HCT116 (cell line): ENCODE results near the gene MGST3. TPM values are rescaled to one million over a fixed set of nuclear protein-coding genes. Genes with fewer than 3 reads are reported as not detected.

ENCODE experiments used
- ATAC-seq: fragments of 200-7000 bp; cut with Tn5 transposase; 2 replicates; pipeline ENCODE4 v1.9.1; 2020; ENCODE audit warnings: mild to moderate bottlenecking, moderate library complexity
- BruUV-seq: library from RNA; stranded (reverse); fragments of 400-500 nt; replicated peaks from 2 replicates; lab custom pipeline; 2021; lab: Mats Ljungman, UMichigan
- CTCF ChIA-PET: fragments of 300-600 bp; sonication (Branson Sonifier 250); formaldehyde crosslinking; loops from one replicate; lab custom pipeline; 2021; ENCODE audit warnings: antibody characterized with exemption; lab: Charles Lee
- POLR2A ChIA-PET: fragments of 300-600, 350-600 bp; sonication (Branson Sonifier 250); formaldehyde crosslinking; loops from one replicate; lab custom pipeline; 2021; ENCODE audit warnings: antibody characterized with exemption; lab: Charles Lee
- RAD21 ChIA-PET, 2 experiments: fragments of 300-600 bp; sonication (Branson Sonifier 250); formaldehyde crosslinking; loops; one replicate each; lab custom pipeline; 2023; ENCODE audit warnings: low total read pairs in 2 of 2; ENCODE audit not compliant: uncharacterized antibody in 2 of 2, unreplicated experiment in 2 of 2, low non-redundant PET in 1 of 2; lab: Charles Lee
- DNase-seq: peaks from one replicate; pipeline ENCODE4 v3.0.0-alpha.2; 2010; ENCODE audit warnings: low read depth, low spot score
- H2AFZ ChIP-seq: fragments of 200-600 bp; shearing (Covaris generic), sonication (generic); 2 replicates; pipeline ENCODE4 v1.6.1; 2017; ENCODE audit warnings: low read depth, mixed run types, mixed read lengths, antibody characterized with exemption, low read length; ENCODE audit not compliant: poor library complexity, severe bottlenecking
- H3K27ac ChIP-seq: 2 replicates; pipeline ENCODE4 v1.5.1; 2012; ENCODE audit warnings: low read depth, low read length
- H3K27me3 ChIP-seq: fragments of 200-600 bp; sonication (generic); 2 replicates; pipeline ENCODE4 v1.6.1; 2016; ENCODE audit warnings: mixed run types, low read length, mixed read lengths; ENCODE audit not compliant: insufficient read depth
- H3K36me3 ChIP-seq, 2 experiments: fragments of 200-500 bp in 1 of 2; fragments of 200-600 bp in 1 of 2; sonication (Bioruptor generic) in 1 of 2; sonication (generic) in 1 of 2; 2 replicates each; pipeline versions ENCODE4 v1.5.1 to v1.6.1; 2014 to 2016; ENCODE audit warnings: low read length in 2 of 2, inconsistent platforms in 1 of 2, mixed read lengths in 1 of 2, mixed run types in 1 of 2; ENCODE audit not compliant: insufficient read depth in 2 of 2, control insufficient read depth in 1 of 2
- H3K4me1 ChIP-seq, 2 experiments: fragments of 200-600 bp in 1 of 2; sonication (generic) in 1 of 2; 2 replicates each; pipeline versions ENCODE4 v1.5.1 to v1.6.1; 2012 to 2017; ENCODE audit warnings: low read length in 2 of 2, inconsistent platforms in 1 of 2, mild to moderate bottlenecking in 1 of 2, mixed read lengths in 1 of 2, mixed run types in 1 of 2, moderate library complexity in 1 of 2; ENCODE audit not compliant: insufficient read depth in 2 of 2, control insufficient read depth in 1 of 2
- H3K4me2 ChIP-seq: fragments of 200-600 bp; sonication (generic); 2 replicates; pipeline ENCODE4 v1.6.1; 2017; ENCODE audit warnings: mixed run types, low read length, mixed read lengths
- H3K4me3 ChIP-seq, 2 experiments: fragments of 200-600 bp in 1 of 2; sonication (generic) in 1 of 2; replicated peaks in 1 of 2; 2 replicates each; pipeline ENCODE4 v1.5.1; 2011 to 2016; ENCODE audit warnings: low read length in 2 of 2, control low read depth in 1 of 2, low read depth in 1 of 2, mild to moderate bottlenecking in 1 of 2, mixed read lengths in 1 of 2, mixed run types in 1 of 2
- H3K79me2 ChIP-seq: fragments of 200-600 bp; sonication (generic); 2 replicates; pipeline ENCODE4 v1.6.1; 2017; ENCODE audit warnings: mild to moderate bottlenecking, mixed run types, low read length, moderate library complexity, mixed read lengths; ENCODE audit not compliant: insufficient read depth
- H3K9ac ChIP-seq: fragments of 200-600 bp; sonication (generic); 2 replicates; pipeline ENCODE4 v1.6.1; 2016; ENCODE audit warnings: low read length, mixed read lengths
- H3K9me2 ChIP-seq: fragments of 200-600 bp; sonication (generic), shearing (Covaris generic); 2 replicates; pipeline ENCODE4 v1.6.1; 2017; ENCODE audit warnings: mixed run types, mild to moderate bottlenecking, moderate library complexity; ENCODE audit not compliant: insufficient read depth
- H3K9me3 ChIP-seq, 2 experiments: fragments of 200-500 bp in 1 of 2; fragments of 200-600 bp in 1 of 2; sonication (Bioruptor generic) in 1 of 2; sonication (generic) in 1 of 2; 2 replicates each; pipeline ENCODE4 v1.6.1; 2014 to 2017; ENCODE audit warnings: low read length in 2 of 2, mixed read lengths in 2 of 2, inconsistent platforms in 1 of 2, low read depth in 1 of 2, mild to moderate bottlenecking in 1 of 2, mixed run types in 1 of 2, moderate library complexity in 1 of 2; ENCODE audit not compliant: control insufficient read depth in 1 of 2, insufficient read depth in 1 of 2
- H4K20me1 ChIP-seq: fragments of 200-600 bp; sonication (generic), shearing (Covaris generic); 2 replicates; pipeline ENCODE4 v1.6.1; 2017; ENCODE audit warnings: mixed run types, mild to moderate bottlenecking, moderate library complexity; ENCODE audit not compliant: insufficient read depth
- CEBPB ChIP-seq: IDR thresholded peaks from 2 replicates; pipeline ENCODE4 v1.6.1; 2012; ENCODE audit warnings: low read depth
- EZH2 ChIP-seq: fragments of 200-600 bp; sonication (generic); IDR thresholded peaks from 2 replicates; pipeline ENCODE4 v1.6.1; 2017; ENCODE audit warnings: antibody characterized with exemption, mixed run types
- SRF ChIP-seq: IDR thresholded peaks from 2 replicates; pipeline ENCODE4 v1.6.1; 2012; ENCODE audit warnings: low read depth
- ZNF274 ChIP-seq: fragments of 200-500 bp; sonication (Bioruptor generic); IDR thresholded peaks from 2 replicates; pipeline ENCODE4 v1.6.1; 2014; ENCODE audit warnings: mild to moderate bottlenecking, low read depth, low read length, inconsistent platforms
- intact Hi-C: fragments of 100-400 bp; cut with micrococcal nuclease; formaldehyde crosslinking; loops from 2 replicates; pipeline ENCODE4 v1.10.0; 2022
- total RNA-seq: library from RNA; stranded (reverse); gene quantifications from one replicate; pipeline ENCODE4 v1.2.1, GENCODE V29; 2021; ENCODE audit not compliant: unreplicated experiment
- TF ChIP-seq, protein P1 (sequence below): IDR thresholded peaks from 2 replicates; pipeline ENCODE4 v1.6.1; 2012; ENCODE audit warnings: low read depth
- TF ChIP-seq, protein P2 (sequence below): IDR thresholded peaks from 2 replicates; pipeline ENCODE4 v1.6.1; 2012
- TF ChIP-seq, protein P3 (sequence below): IDR thresholded peaks from 2 replicates; pipeline ENCODE4 v1.6.1; 2011; ENCODE audit warnings: mild to moderate bottlenecking, low read length, moderate library complexity; ENCODE audit not compliant: insufficient replicate concordance; ENCODE audit errors: extremely low read depth

The MGST3 gene
- total RNA-seq, 1 experiment from 2014 or later = 93.7 TPM

DNA sequence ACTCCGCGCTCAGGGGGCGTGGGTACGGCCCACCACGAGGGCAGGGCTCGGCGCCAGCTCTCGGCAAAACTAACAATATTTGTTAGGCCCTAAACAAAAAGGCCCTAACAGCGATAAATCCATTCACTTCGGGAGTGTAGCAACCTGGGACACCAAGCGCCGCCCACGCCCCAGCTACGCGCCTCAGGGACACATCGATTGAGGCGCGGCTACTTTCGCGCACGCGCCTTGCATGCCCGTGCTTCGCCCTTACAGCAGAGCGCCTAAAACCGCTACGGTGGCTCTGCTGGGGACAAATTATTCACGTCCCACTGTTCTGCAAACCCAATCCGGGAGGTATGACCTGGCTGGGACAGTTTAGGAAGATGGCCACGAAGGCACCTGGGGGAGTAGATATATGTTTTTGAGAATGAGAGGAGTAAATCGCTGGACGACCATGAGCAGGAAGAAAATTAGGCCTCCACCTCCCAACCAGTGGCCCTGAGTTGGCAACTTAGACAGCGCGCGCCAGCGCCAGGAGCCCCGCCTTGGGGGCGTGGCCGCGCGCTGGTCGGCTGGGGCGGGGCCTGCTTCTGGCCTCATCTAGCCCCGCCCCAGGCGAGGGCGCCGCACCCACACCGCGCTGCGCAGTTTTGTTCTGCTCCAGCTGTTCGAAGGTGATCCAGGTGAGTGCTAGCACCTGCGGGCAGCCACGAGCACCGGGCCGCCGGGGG, at the start of gene MGST3 (continued):
- TF ChIP-seq, protein P1, sequence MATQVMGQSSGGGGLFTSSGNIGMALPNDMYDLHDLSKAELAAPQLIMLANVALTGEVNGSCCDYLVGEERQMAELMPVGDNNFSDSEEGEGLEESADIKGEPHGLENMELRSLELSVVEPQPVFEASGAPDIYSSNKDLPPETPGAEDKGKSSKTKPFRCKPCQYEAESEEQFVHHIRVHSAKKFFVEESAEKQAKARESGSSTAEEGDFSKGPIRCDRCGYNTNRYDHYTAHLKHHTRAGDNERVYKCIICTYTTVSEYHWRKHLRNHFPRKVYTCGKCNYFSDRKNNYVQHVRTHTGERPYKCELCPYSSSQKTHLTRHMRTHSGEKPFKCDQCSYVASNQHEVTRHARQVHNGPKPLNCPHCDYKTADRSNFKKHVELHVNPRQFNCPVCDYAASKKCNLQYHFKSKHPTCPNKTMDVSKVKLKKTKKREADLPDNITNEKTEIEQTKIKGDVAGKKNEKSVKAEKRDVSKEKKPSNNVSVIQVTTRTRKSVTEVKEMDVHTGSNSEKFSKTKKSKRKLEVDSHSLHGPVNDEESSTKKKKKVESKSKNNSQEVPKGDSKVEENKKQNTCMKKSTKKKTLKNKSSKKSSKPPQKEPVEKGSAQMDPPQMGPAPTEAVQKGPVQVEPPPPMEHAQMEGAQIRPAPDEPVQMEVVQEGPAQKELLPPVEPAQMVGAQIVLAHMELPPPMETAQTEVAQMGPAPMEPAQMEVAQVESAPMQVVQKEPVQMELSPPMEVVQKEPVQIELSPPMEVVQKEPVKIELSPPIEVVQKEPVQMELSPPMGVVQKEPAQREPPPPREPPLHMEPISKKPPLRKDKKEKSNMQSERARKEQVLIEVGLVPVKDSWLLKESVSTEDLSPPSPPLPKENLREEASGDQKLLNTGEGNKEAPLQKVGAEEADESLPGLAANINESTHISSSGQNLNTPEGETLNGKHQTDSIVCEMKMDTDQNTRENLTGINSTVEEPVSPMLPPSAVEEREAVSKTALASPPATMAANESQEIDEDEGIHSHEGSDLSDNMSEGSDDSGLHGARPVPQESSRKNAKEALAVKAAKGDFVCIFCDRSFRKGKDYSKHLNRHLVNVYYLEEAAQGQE = no peak

DNA sequence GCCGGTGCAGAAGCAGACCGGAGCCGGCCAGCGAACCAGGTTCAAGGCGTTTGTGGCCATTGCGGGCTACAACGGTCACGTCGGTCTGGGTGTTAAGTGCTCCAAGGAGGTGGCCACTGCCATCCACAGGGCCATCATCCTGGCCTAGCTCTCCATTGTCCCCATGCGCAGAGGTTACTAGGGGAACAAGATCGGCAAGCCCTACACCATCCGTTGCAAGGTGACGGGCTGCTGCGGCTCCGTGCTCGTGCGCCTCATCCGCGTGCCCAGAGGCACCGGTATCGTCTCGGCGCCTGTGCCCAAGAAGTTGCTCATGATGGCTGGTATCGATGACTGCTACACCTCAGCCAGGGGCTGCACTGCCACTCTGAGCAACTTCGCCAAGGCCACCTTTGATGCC, 49.1 kb upstream of the MGST3 start:
- Histone ChIP-seq H3K27ac (no peak overlapping the region), H3K9ac (no peak overlapping the region), H3K27me3 (peaks cover 28% of the 10 kb centered on the region), H3K9me3 (no peaks in the 10 kb centered on the region), H2AFZ (no peak overlapping the region), H3K9me2 (no peaks in the 10 kb centered on the region), H3K4me3 (no peak overlapping the region), H4K20me1 (no peaks in the 10 kb centered on the region), H3K36me3 (no peaks in the 10 kb centered on the region), H3K4me1 (no peaks in the 10 kb centered on the region), H3K79me2 (no peaks in the 10 kb centered on the region), H3K4me2 (no peak overlapping the region)
- RAD21 ChIA-PET = no interaction called here
- POLR2A ChIA-PET = no interaction called here
- ATAC-seq (no peak), DNase-seq (no peak)
- TF ChIP-seq CEBPB = no peak
- TF ChIP-seq EZH2 = no peak
- TF ChIP-seq, protein P2, sequence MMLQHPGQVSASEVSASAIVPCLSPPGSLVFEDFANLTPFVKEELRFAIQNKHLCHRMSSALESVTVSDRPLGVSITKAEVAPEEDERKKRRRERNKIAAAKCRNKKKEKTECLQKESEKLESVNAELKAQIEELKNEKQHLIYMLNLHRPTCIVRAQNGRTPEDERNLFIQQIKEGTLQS = no peak
- TF ChIP-seq, protein P3, sequence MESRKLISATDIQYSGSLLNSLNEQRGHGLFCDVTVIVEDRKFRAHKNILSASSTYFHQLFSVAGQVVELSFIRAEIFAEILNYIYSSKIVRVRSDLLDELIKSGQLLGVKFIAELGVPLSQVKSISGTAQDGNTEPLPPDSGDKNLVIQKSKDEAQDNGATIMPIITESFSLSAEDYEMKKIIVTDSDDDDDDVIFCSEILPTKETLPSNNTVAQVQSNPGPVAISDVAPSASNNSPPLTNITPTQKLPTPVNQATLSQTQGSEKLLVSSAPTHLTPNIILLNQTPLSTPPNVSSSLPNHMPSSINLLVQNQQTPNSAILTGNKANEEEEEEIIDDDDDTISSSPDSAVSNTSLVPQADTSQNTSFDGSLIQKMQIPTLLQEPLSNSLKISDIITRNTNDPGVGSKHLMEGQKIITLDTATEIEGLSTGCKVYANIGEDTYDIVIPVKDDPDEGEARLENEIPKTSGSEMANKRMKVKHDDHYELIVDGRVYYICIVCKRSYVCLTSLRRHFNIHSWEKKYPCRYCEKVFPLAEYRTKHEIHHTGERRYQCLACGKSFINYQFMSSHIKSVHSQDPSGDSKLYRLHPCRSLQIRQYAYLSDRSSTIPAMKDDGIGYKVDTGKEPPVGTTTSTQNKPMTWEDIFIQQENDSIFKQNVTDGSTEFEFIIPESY = no peak
- no peak for TF ChIP-seq ZNF274
- no peak for TF ChIP-seq SRF
- BruUV-seq = no TSS peak
- intact Hi-C loops = no loop called here
- CTCF ChIA-PET = no interaction called here
